IMR-90 (cell line): ENCODE measurements around the gene NLGN4X. TPM values are rescaled to one million over a fixed set of nuclear protein-coding genes. Genes with fewer than 3 reads are reported as not detected.

Source experiments
- ATAC-seq: fragments of 200-7000 bp; cut with Tn5 transposase; 2 replicates; pipeline ENCODE4 v1.9.1; 2020; ENCODE audit warnings: low read depth, mild to moderate bottlenecking, moderate library complexity
- BruUV-seq: library from RNA; stranded (reverse); fragments of 400-500 nt; replicated peaks from 2 replicates; lab custom pipeline; 2021; lab: Mats Ljungman, UMichigan
- CTCF ChIA-PET: fragments of 300-600 bp; formaldehyde crosslinking; extraction: SDS; loops from one replicate; lab custom pipeline; 2021; ENCODE audit warnings: antibody characterized with exemption; lab: Yijun Ruan, JAX
- POLR2A ChIA-PET: fragments of 300-600 bp; sonication (Branson Sonifier 250); formaldehyde crosslinking; loops from one replicate; lab custom pipeline; 2022; ENCODE audit warnings: antibody characterized with exemption; ENCODE audit not compliant: unreplicated experiment; lab: Charles Lee
- DNase-seq: peaks from one replicate; pipeline ENCODE4 v3.0.0; 2013
- H2AFZ ChIP-seq: replicated peaks from 2 replicates; pipeline ENCODE3; 2013; ENCODE audit warnings: low read length, mild to moderate bottlenecking; ENCODE audit not compliant: poor library complexity
- H2AK5ac ChIP-seq: 2 replicates; pipeline ENCODE4 v1.6.1; 2013; ENCODE audit warnings: low read depth, low read length, inconsistent platforms
- H2AK9ac ChIP-seq: replicated peaks from 2 replicates; pipeline ENCODE3; 2013; ENCODE audit warnings: mild to moderate bottlenecking, low read depth, low read length, moderate library complexity; ENCODE audit not compliant: poor library complexity
- H2BK120ac ChIP-seq: 2 replicates; pipeline ENCODE4 v1.6.1; 2013; ENCODE audit warnings: low read depth, low read length, inconsistent platforms
- H2BK15ac ChIP-seq: 3 replicates; pipeline ENCODE4 v1.6.1; 2013; ENCODE audit warnings: low read depth, low read length, inconsistent platforms
- H2BK20ac ChIP-seq: 2 replicates; pipeline ENCODE4 v1.6.1; 2013; ENCODE audit warnings: low read depth, mild to moderate bottlenecking, inconsistent platforms, low read length, moderate library complexity
- H2BK5ac ChIP-seq: 2 replicates; pipeline ENCODE4 v1.6.1; 2013; ENCODE audit warnings: mild to moderate bottlenecking, low read depth, low read length, inconsistent platforms; ENCODE audit not compliant: poor library complexity, severe bottlenecking
- H3K14ac ChIP-seq: replicated peaks from 2 replicates; pipeline ENCODE4 v1.6.1; 2013; ENCODE audit warnings: low read depth, low read length, inconsistent platforms
- H3K18ac ChIP-seq: 2 replicates; pipeline ENCODE4 v1.6.1; 2013; ENCODE audit warnings: low read depth, low read length, control low read depth
- H3K23ac ChIP-seq: 2 replicates; pipeline ENCODE4 v1.6.1; 2013; ENCODE audit warnings: low read depth, low read length, inconsistent platforms
- H3K27ac ChIP-seq: 2 replicates; pipeline ENCODE4 v1.5.1; 2013; ENCODE audit warnings: mild to moderate bottlenecking, control low read depth, low read length; ENCODE audit not compliant: insufficient read depth
- H3K27me3 ChIP-seq: 2 replicates; pipeline ENCODE4 v1.6.1; 2013; ENCODE audit warnings: low read length; ENCODE audit not compliant: control insufficient read depth, insufficient read depth
- H3K36me3 ChIP-seq: 2 replicates; pipeline ENCODE4 v1.6.1; 2013; ENCODE audit warnings: low read length, mixed read lengths; ENCODE audit not compliant: control insufficient read depth, insufficient read depth
- H3K4ac ChIP-seq: 2 replicates; pipeline ENCODE4 v1.6.1; 2013; ENCODE audit warnings: low read depth, low read length, inconsistent platforms
- H3K4me1 ChIP-seq: 2 replicates; pipeline ENCODE4 v1.6.1; 2013; ENCODE audit warnings: low read length, mixed read lengths; ENCODE audit not compliant: control insufficient read depth, insufficient read depth
- H3K4me2 ChIP-seq: 2 replicates; pipeline ENCODE4 v1.6.1; 2013; ENCODE audit warnings: low read depth, mild to moderate bottlenecking, control low read depth, low read length, moderate library complexity
- H3K4me3 ChIP-seq: 2 replicates; pipeline ENCODE4 v1.5.1; 2013; ENCODE audit warnings: low read depth, mild to moderate bottlenecking, control low read depth, low read length, moderate library complexity; ENCODE audit not compliant: insufficient read depth
- H3K56ac ChIP-seq: 2 replicates; pipeline ENCODE4 v1.6.1; 2013; ENCODE audit warnings: low read length, inconsistent platforms; ENCODE audit not compliant: insufficient read depth; ENCODE audit errors: extremely low read depth
- H3K79me1 ChIP-seq, 2 experiments: 2 replicates each; pipeline ENCODE4 v1.6.1; 2013; ENCODE audit warnings: low read length in 2 of 2, inconsistent platforms in 1 of 2, low read depth in 1 of 2
- H3K9ac ChIP-seq: 2 replicates; pipeline ENCODE4 v1.6.1; 2013; ENCODE audit warnings: low read depth, low read length, control low read depth
- H3K9me1 ChIP-seq: 2 replicates; pipeline ENCODE4 v1.6.1; 2013; ENCODE audit warnings: low read length, inconsistent platforms; ENCODE audit not compliant: insufficient read depth
- H3K9me3 ChIP-seq: 2 replicates; pipeline ENCODE4 v1.6.1; 2013; ENCODE audit warnings: low read length; ENCODE audit not compliant: control insufficient read depth, insufficient read depth
- H4K20me1 ChIP-seq: 2 replicates; pipeline ENCODE4 v1.6.1; 2013; ENCODE audit warnings: low read length, inconsistent platforms; ENCODE audit not compliant: insufficient read depth
- H4K5ac ChIP-seq: 2 replicates; pipeline ENCODE4 v1.6.1; 2013; ENCODE audit warnings: mild to moderate bottlenecking, low read depth, low read length, control low read depth
- H4K8ac ChIP-seq, 2 experiments: 2 replicates each; pipeline ENCODE4 v1.6.1; 2013; ENCODE audit warnings: low read depth in 2 of 2, low read length in 2 of 2, control low read depth in 1 of 2, inconsistent platforms in 1 of 2
- H4K91ac ChIP-seq: 2 replicates; pipeline ENCODE4 v1.6.1; 2013; ENCODE audit warnings: low read depth, low read length, inconsistent platforms; ENCODE audit not compliant: insufficient read depth
- BHLHE40 ChIP-seq: fragments of 150-350 bp; IDR thresholded peaks from 2 replicates; pipeline ENCODE4 v1.6.1; 2016; ENCODE audit warnings: mild to moderate bottlenecking, low read depth, low read length
- whole genome bisulfite sequencing, 2 experiments: methylation state at CpG; one replicate each; pipeline versions ENCODE4 v1.1.5 to v1.1.7; 2013; ENCODE audit warnings: missing lambda C conversion rate in 2 of 2; ENCODE audit not compliant: insufficient read length in 1 of 2; ENCODE audit errors: extremely low coverage in 2 of 2; 5-methylcytosine and 5-hydroxymethylcytosine counted together
- dilution Hi-C: fragments of 300-500 bp; cut with HindIII; formaldehyde crosslinking; loops from one replicate; pipeline ENCODE4 v1.14.3; 2018; ENCODE audit warnings: low sequenced_read_pairs; ENCODE audit not compliant: unreplicated experiment
- in situ Hi-C: fragments of 300-500 bp; cut with MboI; formaldehyde crosslinking; loops from 3 replicates; pipeline ENCODE4 v1.14.3; 2019; ENCODE audit warnings: low sequenced_read_pairs, inconsistent platforms, mixed read lengths
- intact Hi-C: fragments of 100-400 bp; cut with micrococcal nuclease; formaldehyde crosslinking; loops from 2 replicates; pipeline ENCODE4 v1.10.0; 2022
- polyA plus RNA-seq, 3 experiments: library from polyadenylated mRNA; depleted of rRNA; stranded (reverse); fragments of >200 nt; gene quantifications; 2 replicates each; pipeline ENCODE4 v1.2.3, GENCODE V29; 2012; ENCODE audit warnings: low replicate concordance in 1 of 3
- total RNA-seq: library from RNA; depleted of rRNA; stranded (reverse); fragments of >200 nt; gene quantifications from 2 replicates; pipeline ENCODE4 v1.2.3, GENCODE V29; 2012
- TF ChIP-seq, protein P1 (sequence below): fragments of 150-350 bp; IDR thresholded peaks from 2 replicates; pipeline ENCODE4 v1.6.1; 2017; ENCODE audit warnings: mild to moderate bottlenecking, antibody characterized with exemption, low read length, low read depth

NLGN4X gene
- total and polyA plus RNA-seq, 2 of the 4 experiments (the other 2 are of a cell fraction), result not detected

DNA sequence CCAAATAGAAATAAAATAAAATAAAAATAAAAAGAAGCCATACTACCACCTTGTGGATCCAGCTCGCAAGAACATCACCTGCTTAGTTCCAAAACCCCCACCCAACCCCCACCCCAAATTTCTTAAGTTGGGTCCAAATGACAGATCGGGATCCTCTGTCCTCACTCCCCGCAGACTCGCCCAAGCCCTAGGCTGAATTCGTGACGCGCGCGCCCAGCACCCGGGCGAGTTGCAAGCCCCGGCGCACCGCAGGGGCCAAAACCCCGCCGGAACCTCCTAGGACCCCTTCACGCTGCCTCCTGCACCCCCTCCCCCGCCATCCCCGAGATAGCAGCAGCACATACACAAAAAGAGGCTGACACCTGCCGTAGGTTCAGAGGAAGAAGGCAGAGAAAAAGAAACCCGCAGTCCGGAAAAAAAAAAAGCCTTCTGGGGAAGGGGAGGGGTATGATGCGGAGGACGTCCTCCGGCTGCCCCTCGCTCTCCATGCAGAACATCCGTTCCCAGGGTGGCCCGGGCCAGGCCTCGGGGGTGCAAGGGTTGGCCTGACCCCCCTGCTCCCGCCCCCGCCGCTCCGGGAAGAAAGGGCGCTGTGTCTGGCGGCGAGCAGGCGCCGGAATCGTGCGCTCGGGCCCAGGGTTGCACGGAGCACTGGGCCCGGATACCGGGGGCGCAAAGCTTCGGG lies 2.6 kb downstream of the NLGN4X start:
- Histone ChIP-seq H3K18ac (no peak overlapping the region), H3K23ac (no peak overlapping the region), H3K4me3 (no peak overlapping the region), H3K27ac (no peak overlapping the region), H3K56ac (no peak overlapping the region), H3K4ac (no peak overlapping the region), H3K9me1 (no peaks in the 10 kb centered on the region), H2BK120ac (no peak overlapping the region), H2AFZ (no peak overlapping the region), H4K91ac (no peak overlapping the region), H4K5ac (no peak overlapping the region), H3K4me2 (no peak overlapping the region), H2BK20ac (no peak overlapping the region), H3K14ac (no peak overlapping the region), H3K36me3 (no peaks in the 10 kb centered on the region), H4K20me1 (no peaks in the 10 kb centered on the region), H3K9ac (no peak overlapping the region), H3K79me1 (no peaks in the 10 kb centered on the region), H3K9me3 (peaks cover 5% of the 10 kb centered on the region; the same call in 1 of the 2 replicates), H3K27me3 (no peaks in the 10 kb centered on the region), H2BK15ac (no peak overlapping the region), H2AK9ac (no peak overlapping the region), H4K8ac (no peak overlapping the region), H2AK5ac (no peak overlapping the region), H3K4me1 (no peaks in the 10 kb centered on the region), H2BK5ac (no peak overlapping the region)
- DNase-seq (no peak), ATAC-seq (no peak)
- BruUV-seq, result no TSS peak
- 0% methylated on average over 3 of the region's 46 CpGs; no CpG with 5 or more reads in 1 of the 2 experiments for WGBS, 2 experiments
- in situ Hi-C loops (no loop called here), dilution Hi-C loops (no loop called here), intact Hi-C loops (no loop called here)
- TF ChIP-seq BHLHE40, result no peak
- TF ChIP-seq, protein P1, sequence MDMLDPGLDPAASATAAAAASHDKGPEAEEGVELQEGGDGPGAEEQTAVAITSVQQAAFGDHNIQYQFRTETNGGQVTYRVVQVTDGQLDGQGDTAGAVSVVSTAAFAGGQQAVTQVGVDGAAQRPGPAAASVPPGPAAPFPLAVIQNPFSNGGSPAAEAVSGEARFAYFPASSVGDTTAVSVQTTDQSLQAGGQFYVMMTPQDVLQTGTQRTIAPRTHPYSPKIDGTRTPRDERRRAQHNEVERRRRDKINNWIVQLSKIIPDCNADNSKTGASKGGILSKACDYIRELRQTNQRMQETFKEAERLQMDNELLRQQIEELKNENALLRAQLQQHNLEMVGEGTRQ, result no peak
- CTCF ChIA-PET, result no interaction called here
- POLR2A ChIA-PET, result no interaction called here
